Endothelial cell of umbilical vein (primary cell): ENCODE results near the gene CNTN1.

Source experiments
- CTCF ChIP-seq, 2 donors: IDR thresholded peaks; 1 replicate in 1 of 2; 2 replicates in 1 of 2; pipeline ENCODE4 v1.5.1; 2011; ENCODE audit warnings: low read length in 2 of 2, mild to moderate bottlenecking in 2 of 2, moderate library complexity in 2 of 2, control low read depth in 1 of 2, inconsistent platforms in 1 of 2, low read depth in 1 of 2; ENCODE audit not compliant: insufficient read depth in 1 of 2; ENCODE audit errors: extremely low read depth in 1 of 2
- EZH2 ChIP-seq: IDR thresholded peaks from 2 replicates; pipeline ENCODE4 v1.6.1; 2012; ENCODE audit warnings: borderline replicate concordance, low read depth, mild to moderate bottlenecking, moderate library complexity, low read length, inconsistent platforms; ENCODE audit not compliant: severe bottlenecking
- JUN ChIP-seq: IDR thresholded peaks from 2 replicates; pipeline ENCODE4 v1.6.1; 2011; ENCODE audit warnings: borderline replicate concordance, low read depth; ENCODE audit not compliant: insufficient read length, insufficient read depth
- POLR2A ChIP-seq: IDR thresholded peaks from 2 replicates; pipeline ENCODE4 v1.6.1; 2012; ENCODE audit warnings: low read depth, mild to moderate bottlenecking, control low read depth, low read length

- TF ChIP-seq CTCF (IDR thresholded peaks at IDR 0.05; ENCODE audit: extremely low read depth in 1 of 2, insufficient read depth in 1 of 2, low read depth in 1 of 2, low read length in 2 of 2) (no peak), POLR2A (no peak), JUN (no peak), EZH2 (no peak)
Measured at GRCh38 chr12:40802656-40803055, 110.4 kb downstream of the CNTN1 start.
